Smooth muscle cell (in vitro differentiated cells): Measurements from ENCODE around the gene TGM1. TPM values are rescaled to one million over a fixed set of nuclear protein-coding genes. Genes with fewer than 3 reads are reported as not detected.

ENCODE experiments used
- DNase-seq: peaks from one replicate; lab custom pipeline; 2025; ENCODE audit not compliant: unreplicated experiment; lab: John Stamatoyannopoulos, UW
- H2AFZ ChIP-seq: fragments of 200-600 bp; sonication (generic); 2 replicates; pipeline ENCODE4 v1.6.0; 2016; ENCODE audit warnings: antibody characterized with exemption, low read depth, mild to moderate bottlenecking
- H3F3A ChIP-seq: fragments of 200-600 bp; sonication (generic); 2 replicates; pipeline ENCODE4 v1.6.0; 2017; ENCODE audit warnings: antibody characterized with exemption, low read depth
- H3K27ac ChIP-seq: fragments of 200-600 bp; sonication (generic); 2 replicates; pipeline ENCODE4 v1.5.1; 2016; ENCODE audit warnings: low read depth, mild to moderate bottlenecking
- H3K27me3 ChIP-seq: fragments of 200-600 bp; sonication (generic); 2 replicates; pipeline ENCODE4 v1.6.1; 2016; ENCODE audit warnings: low read depth, mild to moderate bottlenecking
- H3K36me3 ChIP-seq: fragments of 200-600 bp; sonication (generic); 2 replicates; pipeline ENCODE4 v1.5.1; 2016; ENCODE audit warnings: low read depth
- H3K4me1 ChIP-seq: fragments of 200-600 bp; sonication (generic); 2 replicates; pipeline ENCODE4 v1.5.1; 2016; ENCODE audit warnings: low read depth
- H3K4me2 ChIP-seq: fragments of 200-600 bp; sonication (generic); 2 replicates; pipeline ENCODE4 v1.6.0; 2016; ENCODE audit warnings: mild to moderate bottlenecking
- H3K4me3 ChIP-seq: fragments of 200-600 bp; sonication (generic); 2 replicates; pipeline ENCODE4 v1.5.1; 2016; ENCODE audit warnings: mild to moderate bottlenecking
- H3K79me2 ChIP-seq: fragments of 200-600 bp; sonication (generic); 2 replicates; pipeline ENCODE4 v1.6.0; 2016; ENCODE audit warnings: low read depth, mild to moderate bottlenecking
- H3K9ac ChIP-seq: fragments of 200-600 bp; sonication (generic); 2 replicates; pipeline ENCODE4 v1.6.0; 2016; ENCODE audit warnings: low read depth
- H3K9me3 ChIP-seq: fragments of 200-600 bp; sonication (generic); replicated peaks from 2 replicates; pipeline ENCODE4 v1.5.1; 2016; ENCODE audit warnings: low read depth
- H4K20me1 ChIP-seq: fragments of 200-600 bp; sonication (generic); 2 replicates; pipeline ENCODE4 v1.6.0; 2016; ENCODE audit warnings: low read depth
- CTCF ChIP-seq: fragments of 200-600 bp; sonication (generic); IDR thresholded peaks from 2 replicates; pipeline ENCODE4 v1.5.1; 2017; ENCODE audit warnings: borderline replicate concordance, mild to moderate bottlenecking, antibody characterized with exemption; ENCODE audit not compliant: insufficient read depth, poor library complexity, severe bottlenecking
- WGBS: methylation state at CpG from one replicate; pipeline ENCODE4 v1.1.7; 2016; ENCODE audit warnings: low lambda C conversion rate; 5-methylcytosine and 5-hydroxymethylcytosine counted together
- polyA plus RNA-seq: library from polyadenylated mRNA; unstranded; fragments of >200 nt; fragmentation: Nextera tagmentation; extraction: Ambion mirVana; gene quantifications from 2 replicates; pipeline ENCODE4 v1.2.1, GENCODE V29; 2016
- total RNA-seq: library from RNA; depleted of rRNA; stranded (reverse); fragments of >200 nt; gene quantifications from 2 replicates; pipeline ENCODE4 v1.2.3, GENCODE V29; 2014

The TGM1 gene
- total and polyA plus RNA-seq, 2 experiments from 2014 or later: 1.6 to 13.6 TPM

GRCh38 chr14:24271134-24271833 lies 8.3 kb upstream of the TGM1 start, which contains the start of gene RABGGTA:
RABGGTA (minus strand) TSS chr14:24271597; CDS start chr14:24271115, 482 bp downstream.
- no peaks in the 10 kb centered on the region for H3K79me2 ChIP-seq
- no peaks in the 10 kb centered on the region for H3F3A ChIP-seq
- no peaks in the 10 kb centered on the region for H4K20me1 ChIP-seq
- TF ChIP-seq CTCF: peak; percentile 64
- H2AFZ ChIP-seq: peak within 1 kb of the TSS; percentile 94
- H3K9ac ChIP-seq: peak within 1 kb of the TSS; percentile 98
- 1% methylated on average over 55 of the region's 61 CpGs for WGBS
- peak within 1 kb of the TSS; percentile 95 for H3K4me3 ChIP-seq
- H3K27ac ChIP-seq: peak within 1 kb of the TSS; percentile 90
- H3K27me3 ChIP-seq: no peaks in the 10 kb centered on the region
- no peaks in the 10 kb centered on the region for H3K36me3 ChIP-seq
- H3K4me1 ChIP-seq: no peaks in the 10 kb centered on the region
- H3K9me3 ChIP-seq: no peaks in the 10 kb centered on the region
- H3K4me2 ChIP-seq: peak within 1 kb of the TSS; percentile 97
- peak; percentile 42 for DNase-seq

GRCh38 chr14:24270537-24271133 lies 7.7 kb upstream of the TGM1 start:
- Histone ChIP-seq H3K9me3 (no peaks in the 10 kb centered on the region), H3K27me3 (no peaks in the 10 kb centered on the region), H3F3A (no peaks in the 10 kb centered on the region), H3K4me3 (peak overlapping the region; percentile 95), H3K9ac (peak overlapping the region; percentile 98), H3K4me2 (peak overlapping the region; percentile 97), H2AFZ (peak overlapping the region; percentile 94), H3K4me1 (no peaks in the 10 kb centered on the region), H3K36me3 (no peaks in the 10 kb centered on the region), H4K20me1 (no peaks in the 10 kb centered on the region), H3K27ac (peak overlapping the region; percentile 90), H3K79me2 (no peaks in the 10 kb centered on the region)
- WGBS: 29% methylated on average over 13 of the region's 13 CpGs
- no peak for DNase-seq
- TF ChIP-seq CTCF: no peak

- Histone ChIP-seq H3K27ac (no peak overlapping the region), H3K79me2 (no peaks in the 10 kb centered on the region), H3K4me2 (no peak overlapping the region), H3F3A (no peaks in the 10 kb centered on the region), H3K4me3 (no peak overlapping the region), H3K27me3 (no peaks in the 10 kb centered on the region), H4K20me1 (no peaks in the 10 kb centered on the region), H3K9me3 (no peaks in the 10 kb centered on the region), H3K9ac (no peak overlapping the region), H2AFZ (no peak overlapping the region), H3K36me3 (no peaks in the 10 kb centered on the region), H3K4me1 (no peaks in the 10 kb centered on the region)
- no peak for TF ChIP-seq CTCF
- WGBS: 95% methylated on average over 14 of the region's 14 CpGs
- no peak for DNase-seq
These were observed 7.0 kb upstream of the TGM1 start for GRCh38 chr14:24269910-24270536.
